GM19455 (cell line): ENCODE results near the gene KCTD11.

Source experiments
- ATAC-seq: cut with Tn5 transposase; IDR thresholded peaks from one replicate; pipeline ENCODE4 v1.9.1; 2021; ENCODE audit not compliant: unreplicated experiment

Gene KCTD11

DNA sequence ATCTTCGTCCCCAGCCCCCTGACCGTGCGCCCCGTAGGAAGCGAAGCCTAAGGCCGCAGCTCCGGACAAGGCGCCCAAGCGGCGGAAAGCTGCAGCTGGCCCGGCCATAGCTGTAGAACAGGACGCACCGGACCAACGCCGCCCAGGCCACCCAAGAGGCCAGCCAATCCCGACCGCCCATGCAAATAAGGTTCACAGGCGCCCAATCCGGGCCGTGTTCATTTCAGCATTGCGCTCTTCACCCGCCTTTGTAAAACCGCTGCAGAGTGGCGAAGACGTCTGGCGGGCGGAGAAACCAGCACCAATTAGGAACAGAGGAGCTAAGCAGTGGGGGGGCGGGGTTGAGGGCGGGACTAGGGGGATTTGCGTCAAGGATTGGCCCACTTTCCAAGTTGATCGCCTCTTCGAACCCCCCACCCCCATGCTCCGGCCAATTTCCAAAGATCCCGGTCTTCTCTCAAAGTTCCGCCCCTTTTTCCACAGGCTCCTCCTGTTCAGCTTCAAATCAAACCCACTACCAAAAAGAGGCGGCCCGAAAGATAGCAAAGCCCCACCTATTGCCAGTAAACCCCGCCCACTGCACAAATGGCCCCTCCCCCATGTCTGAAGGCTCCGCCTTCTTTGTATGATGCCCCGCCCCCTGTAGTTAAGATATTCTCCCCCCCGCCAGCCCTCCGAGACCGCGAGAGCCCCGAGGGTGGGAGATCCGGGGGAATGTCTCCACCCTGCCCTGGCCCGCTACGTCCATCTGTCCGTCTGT is 52.2 kb downstream of the KCTD11 start, which contains the start of gene TMEM256:
TMEM256 (minus strand) TSS at position 121 of the 760 bp plus-strand sequence; CDS start at position 108, 13 bp downstream.
- peak; percentile 93 for ATAC-seq
